Cardiac fibroblast (primary cell): Measurements from ENCODE around the gene SLC26A1.

Source experiments
- DNase-seq, 2 donors: peaks; one replicate each; pipeline versions ENCODE4 v3.0.0 to v3.0.0-alpha.2; 2010; ENCODE audit warnings: low read depth in 2 of 2
- H3K4me3 ChIP-seq, 2 donors: replicated peaks in 1 of 2; 1 replicate in 1 of 2; 2 replicates in 1 of 2; pipeline ENCODE4 v1.5.1; 2011; ENCODE audit warnings: low read depth in 2 of 2, low read length in 2 of 2, mild to moderate bottlenecking in 2 of 2, moderate library complexity in 1 of 2
- CTCF ChIP-seq: IDR thresholded peaks from one replicate; pipeline ENCODE4 v1.5.1; 2011; ENCODE audit warnings: low read depth, mild to moderate bottlenecking, low read length, inconsistent platforms

The SLC26A1 gene

GRCh38 chr4:1023075-1023640, 30.0 kb upstream of the SLC26A1 start:
- DNase-seq: no peak
- no peak for TF ChIP-seq CTCF
- H3K4me3 ChIP-seq: no peak overlapping the region

- TF ChIP-seq CTCF: no peak
- no peak overlapping the region for H3K4me3 ChIP-seq
- DNase-seq: no peak
Observed at GRCh38 chr4:1022739-1023066, 29.5 kb upstream of the SLC26A1 start.

- no peak for DNase-seq
- H3K4me3 ChIP-seq: no peak overlapping the region
- TF ChIP-seq CTCF: no peak
Observed at GRCh38 chr4:1022051-1022738, 29.0 kb upstream of the SLC26A1 start.

GRCh38 chr4:1021386-1022050, 28.3 kb upstream of the SLC26A1 start:
- DNase-seq: no peak
- H3K4me3 ChIP-seq: no peak overlapping the region
- no peak for TF ChIP-seq CTCF

- DNase-seq: no peak
- H3K4me3 ChIP-seq: no peak overlapping the region
- TF ChIP-seq CTCF: no peak
Observed at GRCh38 chr4:1019729-1020470, 26.7 kb upstream of the SLC26A1 start.

- H3K4me3 ChIP-seq: no peak overlapping the region
- no peak for TF ChIP-seq CTCF
- no peak for DNase-seq
Observed at GRCh38 chr4:1019320-1019719, 26.1 kb upstream of the SLC26A1 start.
